ENCODE data around the gene METRNL.
"Not testable (repeated sequence)": the region's sequence is repeated elsewhere in the genome, so short reads cannot be mapped to it uniquely, and the experiment has no call there.

Gene METRNL, protein sequence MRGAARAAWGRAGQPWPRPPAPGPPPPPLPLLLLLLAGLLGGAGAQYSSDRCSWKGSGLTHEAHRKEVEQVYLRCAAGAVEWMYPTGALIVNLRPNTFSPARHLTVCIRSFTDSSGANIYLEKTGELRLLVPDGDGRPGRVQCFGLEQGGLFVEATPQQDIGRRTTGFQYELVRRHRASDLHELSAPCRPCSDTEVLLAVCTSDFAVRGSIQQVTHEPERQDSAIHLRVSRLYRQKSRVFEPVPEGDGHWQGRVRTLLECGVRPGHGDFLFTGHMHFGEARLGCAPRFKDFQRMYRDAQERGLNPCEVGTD

DNA sequence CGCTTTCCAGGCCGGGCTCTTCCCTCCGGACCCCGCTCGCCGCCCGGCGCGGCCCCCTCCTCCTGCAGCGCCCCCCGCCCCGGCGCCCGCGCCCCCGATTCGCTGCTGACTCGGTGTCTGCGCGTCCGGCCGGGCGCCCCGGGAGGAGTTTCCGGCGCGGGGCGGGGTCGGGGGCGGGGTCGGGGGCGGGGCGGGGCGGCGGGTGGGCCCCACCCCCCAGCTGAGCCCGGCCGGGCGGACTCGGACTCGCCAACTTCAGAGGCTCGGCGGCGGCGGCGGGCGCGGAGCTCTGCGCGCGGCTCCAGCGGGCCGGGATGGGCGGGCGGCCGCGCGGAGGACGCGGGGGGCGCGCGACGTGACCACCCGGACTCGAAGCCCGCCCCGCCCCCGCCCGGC lies at the start of gene METRNL:
Gene METRNL (plus strand): TSS at position 258 of the 396 bp plus-strand sequence. CDS start 207 bp downstream, outside the sequence.
- DNase-seq (peak; percentile 37), ATAC-seq (ENCODE audit: insufficient read depth, low read depth) (peak; percentile 55)
- TF ChIP-seq, protein P1, sequence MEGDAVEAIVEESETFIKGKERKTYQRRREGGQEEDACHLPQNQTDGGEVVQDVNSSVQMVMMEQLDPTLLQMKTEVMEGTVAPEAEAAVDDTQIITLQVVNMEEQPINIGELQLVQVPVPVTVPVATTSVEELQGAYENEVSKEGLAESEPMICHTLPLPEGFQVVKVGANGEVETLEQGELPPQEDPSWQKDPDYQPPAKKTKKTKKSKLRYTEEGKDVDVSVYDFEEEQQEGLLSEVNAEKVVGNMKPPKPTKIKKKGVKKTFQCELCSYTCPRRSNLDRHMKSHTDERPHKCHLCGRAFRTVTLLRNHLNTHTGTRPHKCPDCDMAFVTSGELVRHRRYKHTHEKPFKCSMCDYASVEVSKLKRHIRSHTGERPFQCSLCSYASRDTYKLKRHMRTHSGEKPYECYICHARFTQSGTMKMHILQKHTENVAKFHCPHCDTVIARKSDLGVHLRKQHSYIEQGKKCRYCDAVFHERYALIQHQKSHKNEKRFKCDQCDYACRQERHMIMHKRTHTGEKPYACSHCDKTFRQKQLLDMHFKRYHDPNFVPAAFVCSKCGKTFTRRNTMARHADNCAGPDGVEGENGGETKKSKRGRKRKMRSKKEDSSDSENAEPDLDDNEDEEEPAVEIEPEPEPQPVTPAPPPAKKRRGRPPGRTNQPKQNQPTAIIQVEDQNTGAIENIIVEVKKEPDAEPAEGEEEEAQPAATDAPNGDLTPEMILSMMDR (IDR thresholded peaks at IDR 0.05; ENCODE audit: borderline replicate concordance, extremely low read depth, low read length, poor library complexity, severe bottlenecking), result no peak
- TF ChIP-seq EZH2 (IDR thresholded peaks at IDR 0.05; ENCODE audit: borderline replicate concordance, low read depth, low read length, severe bottlenecking), result no peak
- H2AFZ ChIP-seq (ENCODE audit: low read depth, low read length), result no peak within 1 kb of the TSS
- H3K4me2 ChIP-seq (ENCODE audit: insufficient read depth, low read length), result peak within 1 kb of the TSS; percentile 52
- H3K4me3 ChIP-seq (ENCODE audit: low read depth in 1 of 2, low read length in 2 of 2), result peak within 1 kb of the TSS in 1 of 2 experiments; percentile 27; a peak in 1 of 4 replicates
- no peaks in the 10 kb centered on the region for H3K79me2 ChIP-seq (ENCODE audit: insufficient read depth, low read length)
- no peak within 1 kb of the TSS for H3K27ac ChIP-seq (ENCODE audit: low read length)
- no peaks in the 10 kb centered on the region for H3K4me1 ChIP-seq (ENCODE audit: insufficient read depth, low read length)
- H4K20me1 ChIP-seq (ENCODE audit: insufficient read depth, low read length), result 0 out of 2 replicates have a peak, but pooled peaks cover 9% of the 10 kb centered on the region
- H3K36me3 ChIP-seq (ENCODE audit: insufficient read depth, low read length), result no peaks in the 10 kb centered on the region
- no peak within 1 kb of the TSS for H3K9ac ChIP-seq (ENCODE audit: low read depth, low read length)
- no peaks in the 10 kb centered on the region for H3K9me3 ChIP-seq (ENCODE audit: insufficient read depth, low read length, severe bottlenecking)
- peaks cover 25% of the 10 kb centered on the region for H3K27me3 ChIP-seq (ENCODE audit: insufficient read depth, low read length, poor library complexity)

DNA sequence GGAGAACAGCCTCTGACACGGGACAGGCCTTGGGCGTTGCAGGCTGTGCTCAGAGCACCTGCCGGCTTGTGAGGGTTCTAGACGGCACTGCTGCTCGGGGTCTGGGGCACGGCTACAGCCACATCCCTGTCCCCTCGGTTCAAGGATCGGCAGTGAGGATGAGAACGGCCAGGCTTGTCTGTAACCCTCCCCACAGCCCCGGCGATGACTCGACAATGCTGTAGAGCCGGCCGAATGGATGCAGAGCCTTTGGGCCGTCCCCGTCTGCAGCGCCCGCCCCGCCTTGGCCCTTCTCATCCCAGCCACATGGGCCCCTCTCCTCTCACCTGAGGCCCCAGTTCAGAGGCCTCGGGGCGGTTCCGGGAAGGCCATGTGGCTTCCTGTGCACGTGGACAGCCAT lies 49.0 kb upstream of the METRNL start:
- Histone ChIP-seq H3K4me2 (ENCODE audit: insufficient read depth, low read length) (no peak overlapping the region), H4K20me1 (ENCODE audit: insufficient read depth, low read length) (peaks cover 69% of the 10 kb centered on the region), H3K9me3 (ENCODE audit: insufficient read depth, low read length, severe bottlenecking) (no peaks in the 10 kb centered on the region), H2AFZ (ENCODE audit: low read depth, low read length) (no peak overlapping the region), H3K9ac (ENCODE audit: low read depth, low read length) (no peak overlapping the region), H3K4me3 (ENCODE audit: low read depth in 1 of 2, low read length in 2 of 2) (no peak overlapping the region), H3K27ac (ENCODE audit: low read length) (no peak overlapping the region), H3K27me3 (ENCODE audit: insufficient read depth, low read length, poor library complexity) (no peaks in the 10 kb centered on the region), H3K79me2 (ENCODE audit: insufficient read depth, low read length) (peaks cover 93% of the 10 kb centered on the region), H3K4me1 (ENCODE audit: insufficient read depth, low read length) (no peaks in the 10 kb centered on the region), H3K36me3 (ENCODE audit: insufficient read depth, low read length) (peaks cover 76% of the 10 kb centered on the region)
- no peak for DNase-seq
- no peak for ATAC-seq (ENCODE audit: insufficient read depth, low read depth)
- TF ChIP-seq EZH2 (IDR thresholded peaks at IDR 0.05; ENCODE audit: borderline replicate concordance, low read depth, low read length, severe bottlenecking), result no peak
- TF ChIP-seq, protein P1 (IDR thresholded peaks at IDR 0.05; ENCODE audit: borderline replicate concordance, extremely low read depth, low read length, poor library complexity, severe bottlenecking), result no peak

DNA sequence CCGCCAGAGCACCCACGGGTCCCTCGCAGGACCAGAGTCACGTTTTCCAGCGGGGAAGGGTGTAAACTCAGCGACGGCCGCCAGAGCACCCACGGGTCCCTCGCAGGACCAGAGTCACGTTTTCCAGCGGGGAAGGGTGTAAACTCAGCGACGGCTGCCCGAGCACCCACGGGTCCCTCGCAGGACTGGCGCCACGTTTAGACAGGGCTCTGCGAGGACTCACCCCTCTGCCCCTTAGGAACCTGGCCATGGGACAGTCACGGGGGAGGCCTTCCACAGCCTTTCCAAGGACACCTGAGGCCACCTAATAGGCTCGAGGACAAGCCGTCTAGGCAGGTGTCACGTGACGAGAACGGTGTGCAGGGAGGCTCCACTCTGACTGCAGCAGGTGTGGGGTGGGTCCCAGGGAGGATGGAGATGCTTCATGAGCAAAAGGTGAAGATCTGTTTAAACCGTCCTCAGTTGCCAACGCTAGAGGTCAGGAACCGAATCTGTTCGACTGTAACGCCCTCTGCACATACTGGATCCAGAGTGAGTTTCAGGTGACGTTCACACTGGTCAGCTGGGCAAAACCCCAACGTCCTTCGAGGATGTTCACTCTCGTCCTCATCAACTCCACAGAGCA lies 48.0 kb upstream of the METRNL start:
- Histone ChIP-seq H3K27ac (ENCODE audit: low read length) (no peak overlapping the region), H3K27me3 (ENCODE audit: insufficient read depth, low read length, poor library complexity) (no peaks in the 10 kb centered on the region), H3K36me3 (ENCODE audit: insufficient read depth, low read length) (peaks cover 76% of the 10 kb centered on the region), H3K9me3 (ENCODE audit: insufficient read depth, low read length, severe bottlenecking) (no peaks in the 10 kb centered on the region), H3K79me2 (ENCODE audit: insufficient read depth, low read length) (peaks cover 93% of the 10 kb centered on the region), H4K20me1 (ENCODE audit: insufficient read depth, low read length) (peaks cover 69% of the 10 kb centered on the region), H3K4me1 (ENCODE audit: insufficient read depth, low read length) (no peaks in the 10 kb centered on the region), H3K9ac (ENCODE audit: low read depth, low read length) (no peak overlapping the region), H2AFZ (ENCODE audit: low read depth, low read length) (no peak overlapping the region), H3K4me2 (ENCODE audit: insufficient read depth, low read length) (no peak overlapping the region), H3K4me3 (ENCODE audit: low read depth in 1 of 2, low read length in 2 of 2) (no peak overlapping the region)
- TF ChIP-seq, protein P1 (IDR thresholded peaks at IDR 0.05; ENCODE audit: borderline replicate concordance, extremely low read depth, low read length, poor library complexity, severe bottlenecking), result no peak
- TF ChIP-seq EZH2 (IDR thresholded peaks at IDR 0.05; ENCODE audit: borderline replicate concordance, low read depth, low read length, severe bottlenecking), result no peak
- DNase-seq (no peak), ATAC-seq (ENCODE audit: insufficient read depth, low read depth) (no peak)

DNA sequence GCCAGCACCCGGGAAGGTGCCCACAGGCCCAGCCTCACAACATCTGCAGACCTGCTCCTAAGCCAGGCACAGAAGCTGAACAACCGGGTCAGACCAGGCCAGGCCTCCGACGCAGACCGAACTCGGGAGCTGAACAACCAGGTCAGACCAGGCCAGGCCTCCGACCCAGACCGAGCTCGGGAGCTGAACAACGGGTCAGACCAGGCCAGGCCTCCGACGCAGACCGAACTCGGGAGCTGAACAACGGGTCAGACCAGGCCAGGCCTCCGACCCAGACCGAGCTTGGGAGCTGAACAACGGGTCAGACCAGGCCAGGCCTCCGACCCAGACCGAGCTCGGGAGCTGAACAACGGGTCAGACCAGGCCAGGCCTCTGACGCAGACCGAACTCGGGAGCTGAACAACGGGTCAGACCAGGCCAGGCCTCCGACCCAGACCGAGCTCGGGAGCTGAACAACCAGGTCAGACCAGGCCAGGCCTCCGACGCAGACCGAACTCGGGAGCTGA lies 47.4 kb upstream of the METRNL start:
- not testable (repeated sequence) for H3K4me3 ChIP-seq (ENCODE audit: low read depth in 1 of 2, low read length in 2 of 2); H3K4me2 ChIP-seq (ENCODE audit: insufficient read depth, low read length); H3K9me3 ChIP-seq (ENCODE audit: insufficient read depth, low read length, severe bottlenecking); H3K27me3 ChIP-seq (ENCODE audit: insufficient read depth, low read length, poor library complexity); H3K27ac ChIP-seq (ENCODE audit: low read length); H3K4me1 ChIP-seq (ENCODE audit: insufficient read depth, low read length); H3K9ac ChIP-seq (ENCODE audit: low read depth, low read length); DNase-seq; H2AFZ ChIP-seq (ENCODE audit: low read depth, low read length); ATAC-seq (ENCODE audit: insufficient read depth, low read depth)
- Histone ChIP-seq H3K36me3 (ENCODE audit: insufficient read depth, low read length) (peaks cover 81% of the 10 kb centered on the region), H3K79me2 (ENCODE audit: insufficient read depth, low read length) (peaks cover 93% of the 10 kb centered on the region), H4K20me1 (ENCODE audit: insufficient read depth, low read length) (peaks cover 69% of the 10 kb centered on the region)

Data from DND-41 (cell line).